Caco-2 (cell line): ENCODE data around the gene TBKBP1. TPM values are rescaled to one million over a fixed set of nuclear protein-coding genes. Genes with fewer than 3 reads are reported as not detected.
"Not testable (repeated sequence)": the region's sequence is repeated elsewhere in the genome, so short reads cannot be mapped to it uniquely, and the experiment has no call there.

Source experiments
- BruUV-seq: library from RNA; stranded (reverse); fragments of 400-500 nt; replicated peaks from 2 replicates; lab custom pipeline; 2021; lab: Mats Ljungman, UMichigan
- CTCF ChIA-PET: fragments of 300-600 bp; sonication (Branson Sonifier 250); formaldehyde crosslinking; loops from one replicate; lab custom pipeline; 2022; ENCODE audit warnings: antibody characterized with exemption; lab: Charles Lee
- POLR2A ChIA-PET: fragments of 300-600 bp; sonication (Branson Sonifier 250); formaldehyde crosslinking; loops from one replicate; lab custom pipeline; 2022; ENCODE audit warnings: antibody characterized with exemption; lab: Charles Lee
- DNase-seq, 2 experiments: peaks; one replicate each; pipeline versions ENCODE4 v3.0.0 to v3.0.0-alpha.2; 2020 to 2022
- H3K27me3 ChIP-seq: replicated peaks from 2 replicates; pipeline ENCODE4 v1.6.0; 2011; ENCODE audit warnings: low read length; ENCODE audit not compliant: control insufficient read depth, insufficient read depth
- H3K36me3 ChIP-seq: 2 replicates; pipeline ENCODE4 v1.5.1; 2011; ENCODE audit warnings: low read length; ENCODE audit not compliant: control insufficient read depth, insufficient read depth
- H3K4me1 ChIP-seq: fragments of 250-450 bp; sonication (Bioruptor Pico); 2 replicates; pipeline ENCODE4 v1.5.1; 2020; ENCODE audit warnings: mild to moderate bottlenecking
- H3K4me3 ChIP-seq: 2 replicates; pipeline ENCODE4 v1.5.1; 2011; ENCODE audit warnings: low read depth, mild to moderate bottlenecking, control low read depth, low read length
- H3K9me3 ChIP-seq: fragments of 250-450 bp; sonication (Bioruptor Pico); 2 replicates; pipeline ENCODE4 v1.5.1; 2020; ENCODE audit warnings: mild to moderate bottlenecking, moderate library complexity
- H3K27ac Mint-ChIP-seq: one replicate; pipeline ENCODE4 v1.8.0; 2022; ENCODE audit warnings: mixed read lengths; ENCODE audit not compliant: unreplicated experiment
- H3K27me3 Mint-ChIP-seq: one replicate; pipeline ENCODE4 v1.8.0; 2022; ENCODE audit warnings: mixed read lengths; ENCODE audit not compliant: insufficient read depth, unreplicated experiment
- H3K36me3 Mint-ChIP-seq: one replicate; pipeline ENCODE4 v1.8.0; 2022; ENCODE audit warnings: mild to moderate bottlenecking, mixed read lengths; ENCODE audit not compliant: insufficient read depth, unreplicated experiment
- H3K4me1 Mint-ChIP-seq: one replicate; pipeline ENCODE4 v1.8.0; 2022; ENCODE audit warnings: low read depth, mixed read lengths; ENCODE audit not compliant: unreplicated experiment
- H3K4me3 Mint-ChIP-seq: one replicate; pipeline ENCODE4 v1.8.0; 2022; ENCODE audit warnings: mild to moderate bottlenecking, moderate library complexity, mixed read lengths; ENCODE audit not compliant: unreplicated experiment
- H3K9me3 Mint-ChIP-seq: one replicate; pipeline ENCODE4 v1.8.0; 2022; ENCODE audit warnings: mixed read lengths; ENCODE audit not compliant: unreplicated experiment
- intact Hi-C: fragments of 100-400 bp; cut with micrococcal nuclease; formaldehyde crosslinking; loops from one replicate; pipeline ENCODE4 v1.10.0; 2022; ENCODE audit not compliant: unreplicated experiment
- total RNA-seq: library from RNA; stranded (reverse); gene quantifications from 2 replicates; pipeline ENCODE4 v1.2.3, GENCODE V29; 2022
- TF ChIP-seq, protein P1 (sequence below), 2 experiments: fragments of 200-600 bp in 1 of 2; IDR thresholded peaks; 1 replicate in 1 of 2; 2 replicates in 1 of 2; pipeline versions ENCODE4 v1.5.1 to v1.8.0; 2011 to 2022; ENCODE audit warnings: antibody characterized with exemption in 1 of 2, control low read depth in 1 of 2, inconsistent platforms in 1 of 2, low read depth in 1 of 2, low read length in 1 of 2, mild to moderate bottlenecking in 1 of 2, moderate library complexity in 1 of 2; ENCODE audit not compliant: insufficient read depth in 1 of 2, severe bottlenecking in 1 of 2, unreplicated experiment in 1 of 2

TBKBP1 gene
- total RNA-seq, 1 experiment from 2014 or later: 27.4 TPM

DNA sequence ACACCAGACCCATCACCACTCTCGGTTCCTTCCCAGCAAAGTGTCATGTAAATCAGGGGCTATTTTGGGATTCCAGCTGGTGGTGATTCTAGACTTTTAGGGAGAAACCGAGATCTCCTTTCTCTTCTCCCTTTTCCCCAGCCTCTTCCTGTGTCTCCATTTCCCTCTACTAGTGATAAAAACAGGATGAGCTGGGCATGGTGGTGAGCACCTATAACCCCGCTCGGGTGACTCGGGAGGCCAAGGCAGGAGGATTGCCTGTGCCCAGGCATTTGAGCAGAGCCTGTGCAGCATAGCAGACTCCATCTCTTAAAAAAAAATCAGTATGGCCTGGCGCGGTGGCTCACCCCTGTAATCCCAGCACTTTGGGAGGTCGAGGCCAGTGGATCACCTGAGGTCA is 45.2 kb downstream of the TBKBP1 start:
- Histone ChIP-seq H3K9me3 (0 out of 2 replicates have a peak, but pooled peaks cover 2% of the 10 kb centered on the region), H3K4me1 (no peaks in the 10 kb centered on the region), H3K27me3 (peaks cover 8% of the 10 kb centered on the region), H3K4me3 (no peak overlapping the region), H3K36me3 (no peaks in the 10 kb centered on the region)
- POLR2A ChIA-PET: no interaction called here
- H3K36me3 Mint-ChIP-seq: no peaks in the 10 kb centered on the region
- BruUV-seq: no TSS peak
- H3K4me1 Mint-ChIP-seq: no peaks in the 10 kb centered on the region
- intact Hi-C loops: no loop called here
- no peaks in the 10 kb centered on the region for H3K9me3 Mint-ChIP-seq
- TF ChIP-seq, protein P1, sequence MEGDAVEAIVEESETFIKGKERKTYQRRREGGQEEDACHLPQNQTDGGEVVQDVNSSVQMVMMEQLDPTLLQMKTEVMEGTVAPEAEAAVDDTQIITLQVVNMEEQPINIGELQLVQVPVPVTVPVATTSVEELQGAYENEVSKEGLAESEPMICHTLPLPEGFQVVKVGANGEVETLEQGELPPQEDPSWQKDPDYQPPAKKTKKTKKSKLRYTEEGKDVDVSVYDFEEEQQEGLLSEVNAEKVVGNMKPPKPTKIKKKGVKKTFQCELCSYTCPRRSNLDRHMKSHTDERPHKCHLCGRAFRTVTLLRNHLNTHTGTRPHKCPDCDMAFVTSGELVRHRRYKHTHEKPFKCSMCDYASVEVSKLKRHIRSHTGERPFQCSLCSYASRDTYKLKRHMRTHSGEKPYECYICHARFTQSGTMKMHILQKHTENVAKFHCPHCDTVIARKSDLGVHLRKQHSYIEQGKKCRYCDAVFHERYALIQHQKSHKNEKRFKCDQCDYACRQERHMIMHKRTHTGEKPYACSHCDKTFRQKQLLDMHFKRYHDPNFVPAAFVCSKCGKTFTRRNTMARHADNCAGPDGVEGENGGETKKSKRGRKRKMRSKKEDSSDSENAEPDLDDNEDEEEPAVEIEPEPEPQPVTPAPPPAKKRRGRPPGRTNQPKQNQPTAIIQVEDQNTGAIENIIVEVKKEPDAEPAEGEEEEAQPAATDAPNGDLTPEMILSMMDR (IDR thresholded peaks at IDR 0.05; ENCODE audit: insufficient read depth in 1 of 2, low read depth in 1 of 2, low read length in 1 of 2, severe bottlenecking in 1 of 2, unreplicated experiment in 1 of 2): no peak
- peak in 1 of 2 experiments; percentile 26 for DNase-seq
- H3K27ac Mint-ChIP-seq: no peak overlapping the region
- no peak overlapping the region for H3K4me3 Mint-ChIP-seq
- H3K27me3 Mint-ChIP-seq: peaks cover 31% of the 10 kb centered on the region
- CTCF ChIA-PET: no interaction called here

DNA sequence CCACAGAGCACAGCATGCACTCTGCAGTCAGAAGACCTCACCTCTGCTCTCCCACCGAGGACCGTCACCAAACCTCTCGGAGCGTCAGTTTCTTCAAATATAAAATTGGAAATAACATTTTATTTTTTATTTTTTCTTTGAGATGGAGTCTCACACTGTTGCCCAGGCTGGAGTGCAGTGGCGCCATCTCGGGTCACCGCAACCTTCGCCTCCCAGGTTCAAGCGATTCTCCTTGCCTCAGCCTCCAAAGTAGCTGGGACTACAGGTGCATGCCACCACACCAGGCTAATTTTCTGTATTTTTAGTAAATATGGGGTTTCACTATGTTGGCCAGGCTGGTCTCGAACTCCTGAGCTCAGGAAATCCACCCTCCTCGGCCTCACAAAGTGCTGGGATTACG is 46.0 kb downstream of the TBKBP1 start:
- H3K36me3 ChIP-seq, intact Hi-C loops, H3K27me3 ChIP-seq, H3K9me3 ChIP-seq, H3K4me3 ChIP-seq, BruUV-seq, H3K4me1 ChIP-seq, H3K4me3 Mint-ChIP-seq, H3K4me1 Mint-ChIP-seq, H3K36me3 Mint-ChIP-seq, H3K27ac Mint-ChIP-seq, H3K9me3 Mint-ChIP-seq, POLR2A ChIA-PET: not testable (repeated sequence)
- peak in 1 of 2 experiments; percentile 21 for DNase-seq
- H3K27me3 Mint-ChIP-seq: peaks cover 30% of the 10 kb centered on the region
- CTCF ChIA-PET: interaction anchor here (0.8 kb wide), 1 partner anchor 35 kb away, joined by 3 read pairs; no protein-coding TSS in a partner anchor

DNA sequence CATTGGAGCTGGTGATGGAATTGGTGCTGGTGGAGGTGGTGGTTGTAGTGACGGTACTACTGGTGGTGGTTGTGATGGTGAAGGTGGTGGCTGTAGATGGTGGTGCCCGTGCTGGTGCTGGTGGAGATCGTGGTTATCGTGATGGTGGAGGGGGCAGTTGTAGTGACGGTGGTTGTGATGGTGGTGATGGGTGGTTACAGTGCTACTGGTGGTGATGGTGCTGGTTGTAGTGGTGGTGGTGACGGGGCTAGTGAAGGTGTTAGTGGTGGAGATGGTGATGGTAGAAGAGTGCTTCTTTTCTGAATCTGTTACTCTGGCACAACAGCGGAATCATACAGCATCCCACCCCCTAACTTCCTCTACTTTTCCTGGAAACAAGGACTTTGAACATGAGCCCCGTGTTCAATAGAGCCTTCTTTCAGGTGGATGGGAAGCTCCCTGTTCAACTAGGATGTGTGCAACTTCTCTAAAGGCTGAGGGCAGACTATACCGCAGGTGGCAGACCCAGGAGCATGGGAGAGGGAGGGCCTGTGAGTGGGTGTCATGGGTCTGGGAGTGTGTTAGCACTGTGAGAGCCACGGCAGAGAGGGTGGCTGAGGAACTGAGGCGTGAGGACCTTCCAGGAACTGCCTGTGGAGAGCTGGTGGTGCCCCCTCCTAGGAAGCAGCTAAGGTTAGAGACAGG is 47.3 kb downstream of the TBKBP1 start:
- TF ChIP-seq, protein P1 (IDR thresholded peaks at IDR 0.05; ENCODE audit: insufficient read depth in 1 of 2, low read depth in 1 of 2, low read length in 1 of 2, severe bottlenecking in 1 of 2, unreplicated experiment in 1 of 2): no peak
- no peaks in the 10 kb centered on the region for H3K36me3 ChIP-seq
- Mint-ChIP-seq H3K27me3 (peaks cover 28% of the 10 kb centered on the region), H3K9me3 (no peaks in the 10 kb centered on the region), H3K36me3 (no peaks in the 10 kb centered on the region), H3K4me1 (no peaks in the 10 kb centered on the region), H3K4me3 (no peak overlapping the region), H3K27ac (no peak overlapping the region)
- DNase-seq: peak in 1 of 2 experiments; percentile 45
- BruUV-seq: no TSS peak
- POLR2A ChIA-PET: interaction anchor here (0.5 kb wide), 1 partner anchor 375 kb away, joined by 4 read pairs; no protein-coding TSS in a partner anchor
- H3K9me3 ChIP-seq: 0 out of 2 replicates have a peak, but pooled peaks cover 2% of the 10 kb centered on the region
- intact Hi-C loops: no loop called here
- CTCF ChIA-PET: interaction anchor here (0.9 to 2.6 kb wide), 2 partner anchors 8 to 87 kb away, joined by 6 to 11 read pairs; partner anchors contain the start of gene TBX21
- H3K27me3 ChIP-seq: no peaks in the 10 kb centered on the region; the same call in 1 of the 2 replicates
- H3K4me1 ChIP-seq: 0 out of 2 replicates have a peak, but pooled peaks cover 7% of the 10 kb centered on the region
- H3K4me3 ChIP-seq: no peak overlapping the region
